GM18519 (cell line): Measurements from ENCODE around the gene TUBB3.
"Not testable (repeated sequence)": the region's sequence is repeated elsewhere in the genome, so short reads cannot be mapped to it uniquely, and the experiment has no call there.

Source experiments
- ATAC-seq: cut with Tn5 transposase; IDR thresholded peaks from one replicate; pipeline ENCODE4 v1.9.1; 2021; ENCODE audit warnings: mild to moderate bottlenecking, moderate library complexity; ENCODE audit not compliant: unreplicated experiment, low FRiP score

TUBB3 gene

GRCh38 chr16:89917773-89918452 lies 5.2 kb upstream of the TUBB3 start:
- no peak for ATAC-seq

DNA sequence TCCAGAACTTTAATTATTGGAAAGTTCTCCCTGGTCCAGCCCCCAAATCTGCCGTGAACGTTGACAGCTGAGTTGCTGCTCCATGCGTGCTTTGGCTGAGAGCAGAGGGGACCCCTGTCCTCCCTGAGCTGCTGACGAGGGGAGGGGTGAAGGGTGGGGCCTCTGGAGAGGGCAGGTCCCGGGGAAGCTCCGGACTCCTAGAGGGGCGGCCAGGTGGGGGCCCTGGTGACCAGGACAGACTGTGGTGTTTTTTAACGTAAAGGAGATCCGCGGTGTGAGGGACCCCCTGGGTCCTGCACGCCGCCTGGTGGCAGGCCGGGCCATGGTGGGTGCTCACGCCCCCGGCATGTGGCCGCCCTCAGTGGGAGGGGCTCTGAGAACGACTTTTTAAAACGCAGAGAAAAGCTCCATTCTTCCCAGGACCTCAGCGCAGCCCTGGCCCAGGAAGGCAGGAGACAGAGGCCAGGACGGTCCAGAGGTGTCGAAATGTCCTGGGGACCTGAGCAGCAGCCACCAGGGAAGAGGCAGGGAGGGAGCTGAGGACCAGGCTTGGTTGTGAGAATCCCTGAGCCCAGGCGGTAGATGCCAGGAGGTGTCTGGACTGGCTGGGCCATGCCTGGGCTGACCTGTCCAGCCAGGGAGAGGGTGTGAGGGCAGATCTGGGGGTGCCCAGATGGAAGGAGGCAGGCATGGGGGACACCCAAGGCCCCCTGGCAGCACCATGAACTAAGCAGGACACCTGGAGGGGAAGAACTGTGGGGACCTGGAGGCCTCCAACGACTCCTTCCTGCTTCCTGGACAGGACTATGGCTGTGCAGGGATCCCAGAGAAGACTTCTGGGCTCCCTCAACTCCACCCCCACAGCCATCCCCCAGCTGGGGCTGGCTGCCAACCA lies 4.4 kb upstream of the TUBB3 start, which contains the start of gene MC1R:
MC1R (plus strand) TSS at position 410 of the 895 bp plus-strand sequence; CDS start at position 807, 397 bp downstream.
- ATAC-seq = no peak

GRCh38 chr16:89919535-89920406 lies 3.4 kb upstream of the TUBB3 start:
- ATAC-seq = no peak

GRCh38 chr16:89920723-89921122 lies 2.4 kb upstream of the TUBB3 start:
- ATAC-seq = no peak

- ATAC-seq = no peak
Measured at GRCh38 chr16:89921131-89921701, 1.9 kb upstream of the TUBB3 start.

DNA sequence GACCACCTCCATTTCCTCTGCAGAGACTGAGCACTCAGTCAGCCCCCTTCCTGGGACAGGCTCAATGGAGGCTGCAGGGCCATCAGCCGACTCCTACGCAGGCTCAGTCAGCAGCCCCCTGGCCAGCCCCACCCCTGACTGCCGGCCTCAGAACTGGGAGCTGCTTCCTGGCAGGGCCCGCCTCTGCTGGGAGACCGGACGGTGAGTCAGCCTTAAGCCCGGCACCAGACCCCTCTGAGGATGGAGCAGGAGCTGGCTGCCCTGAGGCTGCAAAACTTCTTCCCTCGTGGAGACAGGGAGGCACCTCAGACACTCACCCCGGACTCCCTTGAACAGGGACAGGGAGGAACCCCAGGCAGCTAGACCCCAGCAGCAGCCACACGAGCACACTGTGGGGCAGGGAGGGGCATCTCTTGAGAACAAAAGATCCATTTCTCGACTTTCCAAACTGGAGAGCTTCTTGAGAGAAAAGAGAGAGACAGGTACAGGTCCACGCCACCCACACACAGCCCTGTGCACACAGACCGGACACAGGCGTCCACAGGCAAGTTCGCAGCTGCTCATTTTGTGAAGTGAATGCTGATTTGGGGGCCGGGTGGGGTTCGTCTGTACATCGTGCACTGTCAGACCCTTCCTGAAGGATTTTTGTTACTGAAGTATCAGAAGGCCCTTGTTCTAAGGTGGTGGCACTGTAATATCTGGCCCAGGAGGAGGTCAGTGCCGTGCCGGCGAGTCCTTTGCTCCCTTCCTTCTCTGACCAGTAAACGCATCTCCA lies 1.3 kb upstream of the TUBB3 start:
- ATAC-seq = no peak

DNA sequence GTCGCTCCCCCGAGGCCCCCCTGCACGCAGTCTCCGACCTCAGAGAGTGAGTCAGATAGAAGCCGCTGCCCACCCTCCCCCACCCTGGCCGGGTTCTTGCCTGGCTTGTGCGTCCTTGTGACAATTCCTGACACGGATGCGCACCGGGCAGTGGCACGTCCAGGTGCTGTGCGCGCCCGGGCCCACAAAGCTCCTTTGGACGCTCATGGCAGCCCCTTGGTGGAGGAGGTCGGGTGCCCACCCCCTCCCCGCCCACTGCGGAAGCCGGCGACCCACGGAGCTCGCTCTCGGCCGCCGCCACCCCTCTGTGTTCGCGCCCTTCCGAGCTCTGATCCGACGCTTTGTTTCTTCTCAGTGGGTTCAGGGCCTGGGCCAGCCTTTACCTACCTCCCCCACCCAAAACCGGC lies 662 bp upstream of the TUBB3 start:
- no peak for ATAC-seq

DNA sequence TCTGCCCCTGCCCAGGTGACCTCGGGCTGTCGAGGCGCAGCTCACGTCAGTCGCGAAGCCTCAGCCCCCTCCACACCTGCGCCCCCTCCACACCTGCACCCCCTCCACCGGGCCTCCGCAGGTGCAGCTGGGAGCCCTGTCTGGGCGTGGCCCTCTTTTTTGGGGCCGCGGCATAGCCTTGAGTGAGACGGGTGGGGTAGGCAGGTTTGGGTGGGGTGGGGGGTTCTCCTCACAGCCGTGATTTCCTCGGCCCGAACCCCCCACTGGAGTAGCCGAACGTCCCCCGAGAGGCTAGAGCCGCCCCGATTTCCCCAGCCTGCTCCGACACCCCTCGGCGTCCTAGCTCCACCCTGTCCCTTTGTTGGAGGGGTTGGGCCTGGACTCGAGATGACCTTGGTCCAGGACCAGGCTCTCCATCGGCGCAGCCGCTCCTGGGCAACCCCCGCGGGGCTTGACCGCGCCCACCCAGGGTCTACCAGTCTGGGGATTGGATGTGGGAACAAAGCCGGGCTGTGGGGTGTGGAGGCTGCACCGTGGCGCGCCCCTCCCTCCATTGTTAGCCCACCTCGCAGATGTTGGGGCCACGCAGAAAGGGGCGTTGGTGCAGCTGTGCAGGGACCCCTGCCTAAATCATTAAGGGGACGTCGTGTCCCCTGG lies 626 bp downstream of the TUBB3 start:
- ATAC-seq = no peak

GRCh38 chr16:89924297-89924924 lies 1.3 kb downstream of the TUBB3 start:
- ATAC-seq = no peak

DNA sequence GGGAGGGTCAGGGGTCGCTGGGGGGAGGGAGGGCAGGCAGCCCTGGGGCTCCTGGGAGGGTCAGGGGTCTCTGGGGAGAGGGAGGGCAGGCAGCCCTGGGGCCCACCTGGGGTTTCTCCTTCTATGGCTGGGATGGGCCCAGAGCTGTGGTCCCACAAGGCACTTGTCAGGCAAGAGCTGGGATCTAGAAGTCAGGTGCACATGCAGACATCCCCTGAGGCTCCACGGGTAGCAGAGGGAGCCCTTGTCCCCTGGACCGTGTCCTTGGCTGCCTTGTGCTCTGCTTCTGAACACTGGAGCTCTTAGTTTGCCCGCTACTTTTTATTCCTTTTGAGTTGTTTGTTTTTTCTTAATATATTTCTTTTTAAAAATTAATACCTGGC lies 1.8 kb downstream of the TUBB3 start:
- ATAC-seq = no peak

GRCh38 chr16:89925596-89926079 lies 2.5 kb downstream of the TUBB3 start:
- no peak for ATAC-seq

- no peak for ATAC-seq
Measured at GRCh38 chr16:89931305-89931896, 8.3 kb downstream of the TUBB3 start.

GRCh38 chr16:89931964-89932363 lies 8.8 kb downstream of the TUBB3 start:
- no peak for ATAC-seq

DNA sequence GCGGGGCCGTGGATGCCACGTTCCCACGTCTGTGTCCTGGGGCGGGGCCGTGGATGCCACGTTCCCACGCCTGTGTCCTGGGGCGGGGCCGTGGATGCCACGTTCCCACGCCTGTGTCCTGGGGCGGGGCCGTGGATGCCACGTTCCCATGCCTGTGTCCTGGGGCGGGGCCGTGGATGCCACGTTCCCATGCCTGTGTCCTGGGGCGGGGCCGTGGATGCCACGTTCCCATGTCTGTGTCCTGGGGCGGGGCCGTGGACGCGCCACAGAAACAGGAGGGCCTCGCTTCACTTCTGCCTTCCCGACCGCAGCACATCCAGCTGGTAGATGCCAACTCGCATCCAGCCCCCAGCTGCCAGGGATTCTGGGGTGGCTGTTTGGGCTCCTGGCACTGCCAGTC lies 10.9 kb downstream of the TUBB3 start:
- ATAC-seq = not testable (repeated sequence)

DNA sequence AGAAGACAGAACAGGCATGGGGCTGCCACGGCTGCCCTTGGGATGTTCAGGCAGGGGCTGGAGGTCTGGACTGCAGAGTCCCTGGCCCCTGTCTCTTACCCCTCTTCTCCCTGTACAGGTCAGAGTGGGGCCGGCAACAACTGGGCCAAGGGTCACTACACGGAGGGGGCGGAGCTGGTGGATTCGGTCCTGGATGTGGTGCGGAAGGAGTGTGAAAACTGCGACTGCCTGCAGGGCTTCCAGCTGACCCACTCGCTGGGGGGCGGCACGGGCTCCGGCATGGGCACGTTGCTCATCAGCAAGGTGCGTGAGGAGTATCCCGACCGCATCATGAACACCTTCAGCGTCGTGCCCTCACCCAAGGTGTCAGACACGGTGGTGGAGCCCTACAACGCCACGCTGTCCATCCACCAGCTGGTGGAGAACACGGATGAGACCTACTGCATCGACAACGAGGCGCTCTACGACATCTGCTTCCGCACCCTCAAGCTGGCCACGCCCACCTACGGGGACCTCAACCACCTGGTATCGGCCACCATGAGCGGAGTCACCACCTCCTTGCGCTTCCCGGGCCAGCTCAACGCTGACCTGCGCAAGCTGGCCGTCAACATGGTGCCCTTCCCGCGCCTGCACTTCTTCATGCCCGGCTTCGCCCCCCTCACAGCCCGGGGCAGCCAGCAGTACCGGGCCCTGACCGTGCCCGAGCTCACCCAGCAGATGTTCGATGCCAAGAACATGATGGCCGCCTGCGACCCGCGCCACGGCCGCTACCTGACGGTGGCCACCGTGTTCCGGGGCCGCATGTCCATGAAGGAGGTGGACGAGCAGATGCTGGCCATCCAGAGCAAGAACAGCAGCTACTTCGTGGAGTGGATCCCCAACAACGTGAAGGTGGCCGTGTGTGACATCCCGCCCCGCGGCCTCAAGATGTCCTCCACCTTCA lies 11.7 kb downstream of the TUBB3 start:
- no peak for ATAC-seq

DNA sequence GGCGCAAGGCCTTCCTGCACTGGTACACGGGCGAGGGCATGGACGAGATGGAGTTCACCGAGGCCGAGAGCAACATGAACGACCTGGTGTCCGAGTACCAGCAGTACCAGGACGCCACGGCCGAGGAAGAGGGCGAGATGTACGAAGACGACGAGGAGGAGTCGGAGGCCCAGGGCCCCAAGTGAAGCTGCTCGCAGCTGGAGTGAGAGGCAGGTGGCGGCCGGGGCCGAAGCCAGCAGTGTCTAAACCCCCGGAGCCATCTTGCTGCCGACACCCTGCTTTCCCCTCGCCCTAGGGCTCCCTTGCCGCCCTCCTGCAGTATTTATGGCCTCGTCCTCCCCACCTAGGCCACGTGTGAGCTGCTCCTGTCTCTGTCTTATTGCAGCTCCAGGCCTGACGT lies 12.5 kb downstream of the TUBB3 start:
- ATAC-seq = not testable (repeated sequence)

DNA sequence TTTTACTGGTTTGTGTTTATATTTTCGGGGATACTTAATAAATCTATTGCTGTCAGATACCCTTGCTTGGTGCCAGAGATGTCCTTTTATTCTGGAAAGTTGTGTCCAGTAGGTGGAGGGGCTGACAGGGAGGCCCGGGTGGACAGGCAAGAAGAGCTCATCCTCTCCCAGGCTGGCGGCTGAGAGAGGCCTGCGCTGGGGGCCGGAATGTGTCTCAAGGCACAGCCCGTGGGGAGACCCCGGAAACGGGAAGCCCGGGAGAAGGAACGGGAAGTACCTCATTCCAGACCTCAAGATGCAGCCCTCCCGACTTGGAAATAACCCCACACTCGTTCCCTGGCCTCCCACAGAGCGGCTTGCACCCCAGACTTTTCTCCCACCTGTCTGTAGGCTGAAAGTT lies 12.9 kb downstream of the TUBB3 start:
- no peak for ATAC-seq
